GM18511 (cell line): ENCODE results near the gene HPSE2.

ENCODE experiments used
- ATAC-seq: cut with Tn5 transposase; IDR thresholded peaks from one replicate; pipeline ENCODE4 v1.9.1; 2021; ENCODE audit warnings: mild to moderate bottlenecking, moderate library complexity; ENCODE audit not compliant: unreplicated experiment

HPSE2 gene

DNA sequence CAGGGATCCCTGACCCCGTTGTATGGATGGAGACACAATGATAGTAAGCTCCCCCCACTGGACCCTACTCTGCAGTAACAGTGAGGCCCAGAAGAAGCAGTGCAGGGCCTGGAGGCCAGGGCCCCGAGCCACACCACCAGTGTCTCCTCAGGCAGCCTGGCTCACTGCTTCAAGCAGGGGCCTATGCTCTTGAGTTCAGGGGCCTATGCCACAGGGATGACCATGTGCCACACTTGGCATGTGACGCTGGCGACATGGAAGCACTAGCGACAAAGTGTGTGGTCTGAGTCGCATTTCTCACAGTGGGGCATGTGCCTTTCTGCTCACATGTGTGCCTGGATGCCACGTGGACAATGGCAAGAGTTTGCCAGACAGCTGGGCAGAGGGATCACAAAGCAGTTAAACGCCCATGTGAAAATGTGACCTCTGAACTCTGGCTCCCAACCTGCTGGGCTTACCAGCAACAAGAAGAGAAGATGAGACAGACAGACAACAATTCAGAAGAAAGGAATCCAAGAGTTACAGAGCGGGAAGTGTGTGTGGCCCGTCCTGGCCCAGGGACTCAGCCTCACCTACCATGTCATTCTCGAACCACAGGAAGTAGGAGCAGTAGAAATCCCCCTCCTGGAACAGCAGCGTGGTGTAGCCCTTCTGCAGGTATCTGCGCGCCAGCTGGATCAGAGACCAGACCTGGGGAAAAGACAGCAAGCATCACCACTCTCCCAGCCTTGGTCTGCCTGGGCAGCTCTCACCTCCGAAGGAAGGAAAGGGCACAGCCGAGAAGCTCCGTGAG lies 816.0 kb downstream of the HPSE2 start:
- no peak for ATAC-seq

DNA sequence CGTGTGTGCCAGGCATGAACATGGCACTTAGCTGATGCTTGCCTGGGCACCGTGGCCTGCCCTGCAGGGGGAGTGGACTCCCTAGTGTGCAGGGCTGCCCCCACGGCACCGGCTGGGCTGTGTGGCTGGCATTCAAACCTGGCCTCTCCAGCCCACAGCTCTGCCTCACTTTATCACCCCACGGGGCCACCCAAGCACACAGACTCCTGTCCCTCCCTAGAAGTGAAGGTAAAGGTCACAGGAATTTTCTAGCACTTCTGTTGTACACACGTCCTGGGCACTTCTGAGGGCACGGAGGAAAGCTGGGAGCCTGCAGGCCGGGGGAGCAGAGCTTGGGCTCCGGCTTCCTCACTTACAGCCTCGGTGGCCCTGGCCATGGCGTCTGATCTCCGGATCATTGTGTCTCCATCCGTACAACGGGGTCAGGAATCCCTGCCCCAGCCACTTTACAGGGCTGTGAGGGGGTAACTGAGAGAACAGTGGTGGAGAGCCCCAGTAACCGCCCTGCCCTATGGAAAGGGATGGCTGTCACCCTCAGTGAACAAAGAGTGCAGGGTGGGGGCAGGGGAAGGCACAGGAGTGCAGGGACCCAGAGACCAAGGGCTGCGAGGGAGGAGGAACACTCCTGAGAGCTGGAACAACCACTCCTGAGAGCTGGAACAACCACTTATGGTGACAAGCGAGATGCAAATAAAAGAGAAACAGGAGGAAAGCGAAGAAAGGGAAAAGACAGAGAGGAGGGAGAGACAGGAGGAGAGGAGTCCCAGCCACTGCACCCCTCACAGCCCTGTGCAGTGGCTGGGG lies 816.8 kb downstream of the HPSE2 start:
- no peak for ATAC-seq

DNA sequence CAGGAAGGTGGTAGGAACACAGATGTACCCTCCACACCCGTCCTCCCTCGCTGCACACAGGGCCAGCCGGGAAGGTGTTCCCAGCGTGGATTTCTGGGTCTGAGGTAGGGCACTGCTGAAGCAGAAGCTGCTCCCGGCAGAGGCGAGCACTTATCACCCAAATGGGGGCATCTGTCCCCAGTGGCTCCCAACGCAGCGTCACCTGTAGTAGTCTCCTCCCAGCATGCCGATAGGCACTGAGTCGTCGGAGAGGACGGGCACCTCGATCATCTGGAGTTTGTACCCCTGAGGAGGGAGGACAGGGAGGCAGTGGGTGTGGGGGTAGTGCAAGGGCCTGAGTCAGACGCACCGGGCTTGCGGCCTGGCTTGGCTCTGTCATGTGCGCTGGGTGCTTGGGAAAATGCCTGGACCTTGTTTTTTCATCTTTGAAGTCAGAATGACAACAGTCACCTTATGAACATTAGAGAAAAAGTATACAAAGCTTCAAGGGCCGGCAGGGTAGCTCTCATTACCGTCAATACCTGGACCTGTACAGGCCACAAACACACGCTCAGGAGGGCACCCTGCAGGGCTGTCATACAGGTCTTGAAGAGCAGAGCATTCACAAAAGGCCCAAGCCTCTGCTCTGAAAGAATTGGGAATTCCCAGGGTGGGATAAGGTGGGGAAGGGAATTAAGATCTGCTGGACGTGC lies 817.5 kb downstream of the HPSE2 start:
- no peak for ATAC-seq

DNA sequence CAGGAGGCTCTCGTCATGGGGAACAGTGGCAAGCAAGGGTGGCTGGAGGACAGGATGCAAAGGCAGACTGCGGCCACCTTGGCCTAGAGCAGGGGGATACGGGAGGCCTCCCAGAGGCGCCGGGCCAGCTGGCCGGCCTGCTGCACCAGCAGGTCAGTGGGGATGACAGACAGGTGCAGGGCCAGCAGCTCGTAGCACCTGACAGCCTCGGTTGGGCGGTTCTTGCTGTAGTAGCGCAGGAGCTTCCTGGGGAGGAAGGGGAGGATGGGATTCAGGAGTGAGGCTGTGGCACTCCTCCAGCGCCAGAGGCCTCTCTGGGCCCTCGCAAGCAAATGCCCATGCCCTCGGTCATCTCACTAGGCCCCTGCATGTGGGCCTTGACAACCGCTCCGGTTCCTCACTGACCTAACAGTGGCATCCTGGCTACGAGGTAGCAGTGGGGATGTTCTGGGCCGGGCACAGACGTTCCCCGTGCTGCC lies 818.1 kb downstream of the HPSE2 start:
- no peak for ATAC-seq

DNA sequence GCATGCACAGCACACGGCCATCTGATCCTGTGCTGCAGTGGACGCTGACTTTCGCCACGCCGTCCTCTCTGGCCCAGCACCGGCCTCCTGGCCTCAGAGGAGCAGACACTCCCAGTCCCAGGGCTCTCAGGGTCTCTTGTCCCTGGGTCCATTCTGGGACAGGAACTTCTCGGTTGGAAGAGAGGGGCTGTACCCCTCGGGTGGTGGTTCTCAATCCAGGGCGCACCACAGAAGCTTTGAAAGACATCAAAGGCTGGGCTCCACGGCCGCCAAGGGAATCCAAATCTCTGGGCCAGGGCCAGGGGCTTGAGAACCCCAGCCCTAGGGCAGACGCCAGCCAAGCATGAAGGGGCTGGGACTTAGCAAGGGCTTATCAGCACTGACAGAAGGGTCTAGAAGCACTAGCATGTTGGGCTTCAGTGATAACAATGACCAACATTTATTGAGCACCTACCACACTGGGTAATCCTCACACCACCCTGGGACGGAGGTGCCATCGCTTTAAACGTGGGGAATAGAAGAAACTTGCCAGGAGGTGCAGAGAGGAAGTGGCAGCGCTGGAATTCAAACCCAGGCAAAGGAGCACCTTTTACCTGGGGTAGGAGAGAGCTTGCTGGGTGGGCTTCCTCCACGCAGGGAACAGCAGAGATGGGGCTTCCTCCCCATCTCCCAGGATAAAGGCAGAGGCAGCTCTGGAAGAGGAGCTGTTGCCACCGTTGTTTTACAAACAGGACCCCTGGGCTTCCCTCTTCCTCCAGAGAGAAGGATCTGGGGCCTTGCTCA lies 818.9 kb downstream of the HPSE2 start:
- no peak for ATAC-seq

DNA sequence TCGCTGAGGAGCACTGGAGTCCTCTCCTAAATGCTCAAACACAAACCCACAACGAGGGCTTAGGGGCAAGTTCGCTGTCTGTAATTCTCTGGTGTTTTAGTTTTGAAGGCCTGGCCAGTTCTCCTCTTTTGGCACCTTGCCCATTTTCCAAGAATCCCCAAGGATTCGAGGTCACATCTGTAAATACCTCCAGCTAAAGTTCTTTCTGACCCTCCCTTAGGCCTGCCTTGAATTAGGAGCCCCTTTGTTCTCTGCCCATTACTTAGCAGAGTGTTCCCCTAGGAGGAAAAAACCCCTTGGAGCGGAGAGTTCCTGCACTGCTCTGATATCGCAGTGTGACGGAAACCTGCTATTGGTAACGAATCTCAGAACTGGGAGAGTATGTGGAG lies 819.9 kb downstream of the HPSE2 start:
- ATAC-seq, result no peak

DNA sequence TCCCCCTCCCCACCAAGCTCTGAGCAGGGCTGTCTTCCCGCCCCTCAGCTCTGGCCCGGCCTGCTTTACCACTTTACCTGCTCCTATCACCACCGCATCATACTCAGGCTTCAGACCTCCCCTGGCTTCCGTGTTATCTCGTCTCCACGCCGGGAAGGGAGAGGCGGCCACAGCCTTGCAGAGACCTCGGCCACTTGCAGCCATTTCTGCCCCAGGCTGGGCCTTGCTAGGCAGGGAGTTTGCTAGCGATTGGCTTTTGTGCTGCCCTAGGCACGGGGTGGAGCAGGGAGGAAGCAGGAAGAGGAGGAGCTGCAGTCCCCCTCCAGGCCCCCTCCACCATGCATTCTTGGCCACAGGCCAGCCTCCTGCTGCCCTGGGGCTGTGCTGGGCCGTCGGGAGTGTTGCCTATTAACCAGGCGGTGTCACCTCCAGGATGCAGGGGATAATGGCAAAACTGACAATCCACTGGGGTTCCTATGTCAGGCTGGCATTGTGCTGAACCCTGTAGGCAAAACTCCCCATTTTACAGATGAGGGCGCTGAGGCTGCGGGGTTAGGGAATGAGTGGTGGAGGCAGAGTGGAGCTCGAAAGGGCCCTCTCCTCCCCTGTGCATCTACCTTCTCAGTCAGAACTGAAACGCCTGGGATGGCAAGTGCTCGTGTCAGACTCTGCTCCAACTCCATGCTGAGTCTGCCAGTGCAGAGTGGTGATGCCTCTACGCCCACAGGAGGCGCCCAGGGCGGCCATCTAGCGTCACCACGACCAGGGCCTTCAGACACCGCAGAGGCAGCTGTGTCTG lies 820.5 kb downstream of the HPSE2 start, which contains the start of gene PYROXD2:
Gene PYROXD2, minus strand, starts transcription at position 251 of the 799 bp plus-strand sequence. Its CDS starts 47 bp downstream, at position 204.
- ATAC-seq, result peak; percentile 57

DNA sequence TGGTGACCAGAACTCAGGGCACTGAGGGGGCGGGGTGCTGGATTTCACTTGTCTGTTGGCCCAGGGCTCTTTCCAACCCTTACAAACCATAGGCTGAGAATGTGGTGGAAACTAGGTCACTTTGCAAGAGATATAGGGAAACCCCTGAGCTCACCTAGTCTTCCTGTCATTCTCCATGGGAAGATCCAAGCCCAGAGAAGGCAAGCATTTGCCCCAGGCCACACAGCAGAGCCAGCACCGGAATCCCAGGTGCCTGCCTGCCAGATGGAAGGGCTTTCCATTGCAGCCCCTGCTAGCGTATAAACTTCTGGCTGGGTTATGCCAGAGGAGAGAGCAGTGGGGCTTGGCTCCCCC lies 821.1 kb downstream of the HPSE2 start:
- no peak for ATAC-seq

DNA sequence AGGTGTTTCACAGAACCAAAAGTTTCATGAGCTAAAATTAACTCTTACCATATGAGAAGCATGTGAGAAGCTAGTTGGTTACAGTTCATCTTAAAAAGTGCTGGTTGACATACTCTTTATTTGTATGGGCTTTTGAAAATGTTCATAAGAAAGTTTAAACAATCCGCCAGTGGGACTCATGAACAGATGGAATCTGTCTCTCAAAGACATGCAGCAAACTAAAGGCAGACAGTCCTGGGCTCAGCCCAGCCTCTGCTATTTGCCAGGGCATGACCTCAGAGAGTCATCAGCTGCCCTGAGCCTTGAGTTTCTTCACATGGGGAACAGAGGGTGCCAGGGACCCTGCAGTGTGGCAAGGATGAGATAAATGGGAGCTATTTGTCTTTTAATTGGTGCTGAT lies 823.9 kb downstream of the HPSE2 start:
- no peak for ATAC-seq

DNA sequence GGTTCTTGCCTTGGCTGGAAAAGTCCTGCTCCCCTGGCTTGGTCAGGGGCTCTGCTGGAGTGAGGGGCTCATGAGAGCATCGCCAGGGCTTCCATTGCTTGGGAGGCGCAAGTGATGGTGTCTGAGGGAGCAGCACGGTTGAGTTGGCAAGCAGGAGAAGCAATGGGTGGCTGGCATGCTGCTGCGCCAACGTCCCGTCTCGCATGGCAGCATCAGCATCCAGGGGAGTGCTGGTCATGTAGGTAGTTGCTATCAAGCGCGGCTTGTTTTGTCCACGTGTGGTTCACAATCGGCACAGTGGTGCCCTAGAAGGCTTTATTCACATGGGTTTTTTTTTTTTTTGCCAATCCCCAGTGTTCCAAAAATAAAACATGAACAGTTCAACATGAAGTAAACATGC lies 824.5 kb downstream of the HPSE2 start:
- ATAC-seq, result no peak

DNA sequence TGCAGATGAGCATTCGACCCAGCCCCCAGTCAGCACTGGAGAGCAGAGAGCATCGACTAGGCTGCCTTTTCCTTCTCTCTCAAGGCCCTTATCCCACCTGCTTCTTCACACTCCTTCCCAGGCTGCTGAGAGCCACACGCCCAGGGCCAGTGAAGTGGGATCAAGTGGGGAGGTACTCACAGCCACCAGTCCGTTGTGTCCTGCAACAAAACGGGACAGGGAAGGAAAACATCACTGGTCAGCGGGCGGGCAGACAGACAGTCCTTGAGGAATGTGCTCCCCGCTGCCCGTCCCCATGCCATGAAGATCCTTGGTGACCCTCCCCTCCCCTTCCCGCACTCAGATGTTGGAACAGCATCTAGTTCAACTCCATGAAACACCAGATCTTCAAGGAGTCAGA lies 824.9 kb downstream of the HPSE2 start:
- no peak for ATAC-seq

DNA sequence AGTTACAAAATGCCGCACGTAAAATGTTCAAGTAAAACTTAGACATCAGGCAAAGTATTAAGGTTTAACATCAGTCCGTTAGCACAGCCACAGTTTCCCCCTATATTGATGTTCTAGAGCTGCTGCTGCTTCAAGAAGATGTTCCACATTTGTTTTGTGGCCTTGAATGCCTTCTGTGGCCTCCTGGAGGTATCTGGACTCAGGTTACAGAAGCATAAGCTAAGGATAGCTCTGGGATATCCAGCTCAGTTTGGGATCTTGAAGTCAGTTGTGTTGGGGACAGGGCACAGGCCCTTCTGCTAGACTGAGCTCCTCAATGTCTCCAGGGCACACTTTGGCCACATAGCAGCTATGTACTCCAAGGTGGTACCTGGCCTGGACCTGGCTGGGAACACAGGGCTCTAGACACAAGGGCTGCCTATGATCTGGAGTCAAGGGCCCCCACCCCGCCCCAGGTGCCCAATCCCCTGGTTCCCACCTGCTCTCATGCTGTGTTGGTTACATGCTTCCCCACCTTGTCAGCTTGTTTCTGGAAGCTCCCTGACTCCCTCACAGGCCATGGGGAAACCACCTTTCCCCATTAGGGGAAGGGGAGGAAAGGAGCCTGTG lies 825.4 kb downstream of the HPSE2 start:
- ATAC-seq, result no peak

DNA sequence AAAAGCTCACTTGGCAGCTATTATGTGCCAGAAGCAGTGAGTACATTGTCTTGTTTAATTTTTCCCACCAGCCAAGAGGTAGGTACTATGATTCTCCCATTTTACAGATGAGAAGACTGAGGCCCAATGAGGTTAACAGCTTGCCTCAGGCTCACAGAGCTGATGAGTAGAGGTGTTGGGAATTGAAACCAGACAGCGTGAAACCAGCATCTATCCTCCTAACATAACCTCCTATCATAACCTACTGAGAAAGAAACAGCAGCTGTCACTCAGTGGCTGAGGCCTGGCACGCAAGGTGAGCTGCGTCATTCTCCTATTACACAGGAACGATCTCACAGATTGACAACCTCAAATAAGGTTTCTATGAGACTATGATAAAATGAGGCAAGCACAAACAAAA lies 826.9 kb downstream of the HPSE2 start:
- no peak for ATAC-seq

DNA sequence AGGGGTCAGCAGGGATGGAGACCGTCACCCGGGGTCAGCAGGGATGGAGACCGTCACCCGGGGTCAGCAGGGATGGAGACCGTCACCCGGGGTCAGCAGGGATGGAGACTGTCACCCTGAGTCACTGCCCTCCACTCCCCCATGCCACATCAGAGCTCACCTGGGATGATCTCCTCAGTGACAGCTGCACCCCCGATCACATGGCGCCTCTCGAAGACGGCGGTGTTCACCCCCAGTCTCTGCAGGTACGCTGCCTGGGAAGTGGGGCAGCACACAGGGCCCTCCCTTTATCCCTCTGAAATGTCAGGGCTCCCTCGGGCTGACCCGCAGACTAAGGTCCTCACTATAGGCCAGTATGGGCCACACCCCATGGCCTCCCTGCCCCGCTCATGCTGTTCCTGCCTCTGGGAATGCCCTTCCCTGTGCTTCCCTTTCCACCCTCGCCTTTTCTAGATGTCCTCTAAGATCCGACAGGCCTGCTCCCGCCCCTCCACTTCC lies 827.9 kb downstream of the HPSE2 start:
- no peak for ATAC-seq
